WTC11 (cell line): ENCODE data around the gene GPR158.

Experiments
- CREB1 ChIP-seq: sonication (generic); formaldehyde crosslinking; IDR thresholded peaks from 2 replicates; pipeline ENCODE4 v1.8.0; 2023; ENCODE audit warnings: mild to moderate bottlenecking, missing genetic modification reagents
- NR3C1 ChIP-seq: sonication (generic); formaldehyde crosslinking; conservative IDR thresholded peaks from 2 replicates; pipeline ENCODE4 v1.8.1; 2023; ENCODE audit warnings: low read depth, mild to moderate bottlenecking, missing genetic modification reagents
- ZNF138 ChIP-seq: sonication (generic); formaldehyde crosslinking; conservative IDR thresholded peaks from 2 replicates; pipeline ENCODE4 v1.8.1; 2022; ENCODE audit warnings: mild to moderate bottlenecking, moderate library complexity, missing genetic modification reagents
- TF ChIP-seq, protein P1 (sequence below): fragments of 200-600 bp; IDR thresholded peaks from 2 replicates; pipeline ENCODE4 v1.8.0; 2022; ENCODE audit warnings: antibody characterized with exemption
- TF ChIP-seq, protein P2 (sequence below): sonication (generic); formaldehyde crosslinking; conservative IDR thresholded peaks from 2 replicates; pipeline ENCODE4 v1.8.1; 2022; ENCODE audit warnings: mild to moderate bottlenecking, missing genetic modification reagents
- TF ChIP-seq, protein P3 (sequence below): sonication (generic); formaldehyde crosslinking; IDR thresholded peaks from 2 replicates; pipeline ENCODE4 v1.8.1; 2022; ENCODE audit warnings: low read depth, missing genetic modification reagents, borderline replicate concordance

DNA sequence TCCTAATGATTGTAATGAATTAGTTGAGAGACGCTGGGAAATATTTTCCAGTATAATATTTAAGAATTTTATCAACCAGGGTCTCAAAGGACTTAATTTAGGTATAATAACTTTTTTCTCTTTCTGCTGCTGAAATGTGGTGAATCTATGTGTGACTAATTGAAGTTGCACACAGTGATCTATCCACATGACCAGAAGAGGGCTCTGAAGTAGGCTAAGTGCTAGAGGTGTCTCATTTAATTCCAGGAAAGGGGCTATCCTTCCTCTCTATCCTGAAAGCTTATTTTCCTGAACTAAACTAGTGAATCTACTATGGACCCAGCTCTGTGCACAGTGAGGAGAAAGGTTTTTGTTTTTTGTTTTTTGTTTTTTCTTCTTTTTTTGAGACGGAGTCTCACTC, 464.8 kb downstream of the GPR158 start:
- TF ChIP-seq, protein P1, sequence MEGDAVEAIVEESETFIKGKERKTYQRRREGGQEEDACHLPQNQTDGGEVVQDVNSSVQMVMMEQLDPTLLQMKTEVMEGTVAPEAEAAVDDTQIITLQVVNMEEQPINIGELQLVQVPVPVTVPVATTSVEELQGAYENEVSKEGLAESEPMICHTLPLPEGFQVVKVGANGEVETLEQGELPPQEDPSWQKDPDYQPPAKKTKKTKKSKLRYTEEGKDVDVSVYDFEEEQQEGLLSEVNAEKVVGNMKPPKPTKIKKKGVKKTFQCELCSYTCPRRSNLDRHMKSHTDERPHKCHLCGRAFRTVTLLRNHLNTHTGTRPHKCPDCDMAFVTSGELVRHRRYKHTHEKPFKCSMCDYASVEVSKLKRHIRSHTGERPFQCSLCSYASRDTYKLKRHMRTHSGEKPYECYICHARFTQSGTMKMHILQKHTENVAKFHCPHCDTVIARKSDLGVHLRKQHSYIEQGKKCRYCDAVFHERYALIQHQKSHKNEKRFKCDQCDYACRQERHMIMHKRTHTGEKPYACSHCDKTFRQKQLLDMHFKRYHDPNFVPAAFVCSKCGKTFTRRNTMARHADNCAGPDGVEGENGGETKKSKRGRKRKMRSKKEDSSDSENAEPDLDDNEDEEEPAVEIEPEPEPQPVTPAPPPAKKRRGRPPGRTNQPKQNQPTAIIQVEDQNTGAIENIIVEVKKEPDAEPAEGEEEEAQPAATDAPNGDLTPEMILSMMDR, result no peak
- TF ChIP-seq, protein P2, sequence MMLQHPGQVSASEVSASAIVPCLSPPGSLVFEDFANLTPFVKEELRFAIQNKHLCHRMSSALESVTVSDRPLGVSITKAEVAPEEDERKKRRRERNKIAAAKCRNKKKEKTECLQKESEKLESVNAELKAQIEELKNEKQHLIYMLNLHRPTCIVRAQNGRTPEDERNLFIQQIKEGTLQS (CRISPR knock-in tag), result no peak
- no peak for TF ChIP-seq NR3C1 (CRISPR knock-in tag)
- no peak for TF ChIP-seq CREB1 (CRISPR knock-in tag)
- TF ChIP-seq, protein P3, sequence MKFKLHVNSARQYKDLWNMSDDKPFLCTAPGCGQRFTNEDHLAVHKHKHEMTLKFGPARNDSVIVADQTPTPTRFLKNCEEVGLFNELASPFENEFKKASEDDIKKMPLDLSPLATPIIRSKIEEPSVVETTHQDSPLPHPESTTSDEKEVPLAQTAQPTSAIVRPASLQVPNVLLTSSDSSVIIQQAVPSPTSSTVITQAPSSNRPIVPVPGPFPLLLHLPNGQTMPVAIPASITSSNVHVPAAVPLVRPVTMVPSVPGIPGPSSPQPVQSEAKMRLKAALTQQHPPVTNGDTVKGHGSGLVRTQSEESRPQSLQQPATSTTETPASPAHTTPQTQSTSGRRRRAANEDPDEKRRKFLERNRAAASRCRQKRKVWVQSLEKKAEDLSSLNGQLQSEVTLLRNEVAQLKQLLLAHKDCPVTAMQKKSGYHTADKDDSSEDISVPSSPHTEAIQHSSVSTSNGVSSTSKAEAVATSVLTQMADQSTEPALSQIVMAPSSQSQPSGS (CRISPR knock-in tag), result no peak
- no peak for TF ChIP-seq ZNF138 (CRISPR knock-in tag)
